HG03520 (cell line): Measurements from ENCODE around the gene GALNT9.

ENCODE experiments used
- ATAC-seq: cut with Tn5 transposase; IDR thresholded peaks from one replicate; pipeline ENCODE4 v1.9.1; 2021; ENCODE audit warnings: mild to moderate bottlenecking, moderate library complexity; ENCODE audit not compliant: unreplicated experiment

Gene GALNT9

DNA sequence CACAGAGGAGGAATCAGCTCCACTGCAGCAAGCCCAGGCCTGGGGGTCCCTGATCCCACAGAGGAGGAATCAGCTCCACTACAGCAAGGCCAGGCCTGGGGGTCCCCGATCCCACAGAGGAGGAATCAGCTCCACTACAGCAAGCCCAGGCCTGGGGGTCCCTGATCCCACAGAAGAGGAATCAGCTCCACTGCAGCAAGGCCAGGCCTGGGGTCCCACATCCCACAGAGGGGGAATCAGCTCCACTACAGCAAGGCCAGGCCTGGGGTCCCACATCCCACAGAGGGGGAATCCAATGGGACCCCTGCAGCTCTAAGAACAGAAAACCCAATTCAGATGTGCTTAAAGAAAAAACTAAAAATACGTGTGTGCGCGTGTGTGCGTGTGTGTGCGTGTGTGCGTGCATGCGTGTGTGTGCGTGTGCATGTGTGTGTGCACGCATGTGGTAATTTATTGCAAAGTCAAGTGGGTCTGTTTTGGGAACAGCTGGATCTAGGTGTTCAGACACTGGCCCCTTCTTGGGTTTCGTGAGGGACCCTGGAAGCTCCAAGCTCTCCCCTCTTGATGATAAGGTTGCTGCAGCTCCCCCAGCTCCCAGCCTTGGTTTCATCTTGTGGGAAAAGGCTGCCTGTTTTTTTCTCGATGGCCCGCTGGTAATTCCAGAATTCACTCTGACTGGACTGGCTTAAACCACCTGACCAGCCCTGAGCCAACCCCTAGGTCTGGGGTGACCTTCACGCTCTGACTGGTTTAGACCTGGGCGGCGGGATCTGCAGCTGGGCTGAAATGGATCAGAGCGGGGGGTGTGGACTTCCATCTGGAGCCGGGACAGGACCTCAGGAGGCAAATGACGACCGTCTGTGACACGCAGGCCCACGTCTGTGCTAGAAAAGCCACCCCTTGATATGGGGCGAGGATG is 47.1 kb downstream of the GALNT9 start:
- ATAC-seq: no peak

DNA sequence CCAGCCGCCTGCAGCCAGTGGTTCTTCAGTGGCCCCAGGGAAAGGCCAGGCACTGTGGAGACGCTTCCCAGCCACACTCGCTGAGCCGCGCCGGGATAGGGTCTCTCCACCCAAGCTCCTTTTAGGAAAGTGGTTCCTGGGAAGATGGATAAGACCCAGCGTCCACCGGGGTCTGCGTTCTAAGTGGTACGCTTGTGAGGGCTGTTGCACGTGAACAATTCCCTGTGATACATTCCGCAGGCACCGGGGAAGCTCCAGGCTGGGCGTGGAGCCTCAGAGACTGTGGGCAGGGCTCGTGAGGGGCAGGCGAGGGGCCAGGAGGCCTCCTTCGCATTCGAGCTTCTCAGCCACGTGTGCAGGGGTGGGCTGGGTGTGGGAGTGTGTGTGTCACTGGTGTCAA is 48.4 kb downstream of the GALNT9 start:
- no peak for ATAC-seq

DNA sequence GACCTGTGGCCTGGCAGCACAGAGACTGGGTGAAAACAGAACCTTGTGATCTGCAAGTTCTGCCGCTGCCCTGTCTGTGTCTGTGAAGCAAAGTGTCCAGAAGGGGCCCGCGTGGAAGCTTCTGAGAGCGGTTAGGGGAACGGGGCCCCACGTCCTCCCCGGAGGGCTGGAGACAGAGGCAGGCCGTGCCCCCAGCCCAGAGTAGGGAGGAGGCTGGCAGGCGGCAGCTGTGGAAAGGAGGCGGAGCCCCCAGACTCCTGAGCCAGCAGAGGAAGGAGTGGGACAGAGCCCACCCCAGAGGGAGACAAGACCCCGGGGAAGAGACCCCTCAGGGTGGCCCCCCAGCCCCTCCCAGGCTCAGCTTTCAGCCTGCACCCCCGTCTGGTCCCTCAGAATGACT is 49.0 kb downstream of the GALNT9 start:
- ATAC-seq: no peak

DNA sequence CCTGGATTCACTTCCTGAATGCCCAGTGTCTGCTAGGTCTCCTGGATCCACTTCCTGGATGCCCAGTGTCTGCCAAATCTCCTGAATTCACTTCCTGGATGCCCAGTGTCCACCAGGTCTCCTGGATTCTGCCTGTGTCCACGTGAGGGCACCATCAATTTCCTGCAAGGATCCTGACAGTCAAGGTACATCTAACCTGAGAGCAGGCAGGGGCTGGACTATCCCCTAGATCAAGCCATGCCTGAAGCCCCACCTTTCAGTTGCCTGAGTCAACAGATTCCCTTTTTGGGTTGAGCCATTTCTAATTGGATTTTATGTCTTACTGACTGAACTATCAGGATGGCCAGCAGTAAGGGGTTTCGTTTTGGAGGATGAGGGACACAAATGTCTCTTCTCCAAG is 49.5 kb downstream of the GALNT9 start:
- ATAC-seq: no peak

DNA sequence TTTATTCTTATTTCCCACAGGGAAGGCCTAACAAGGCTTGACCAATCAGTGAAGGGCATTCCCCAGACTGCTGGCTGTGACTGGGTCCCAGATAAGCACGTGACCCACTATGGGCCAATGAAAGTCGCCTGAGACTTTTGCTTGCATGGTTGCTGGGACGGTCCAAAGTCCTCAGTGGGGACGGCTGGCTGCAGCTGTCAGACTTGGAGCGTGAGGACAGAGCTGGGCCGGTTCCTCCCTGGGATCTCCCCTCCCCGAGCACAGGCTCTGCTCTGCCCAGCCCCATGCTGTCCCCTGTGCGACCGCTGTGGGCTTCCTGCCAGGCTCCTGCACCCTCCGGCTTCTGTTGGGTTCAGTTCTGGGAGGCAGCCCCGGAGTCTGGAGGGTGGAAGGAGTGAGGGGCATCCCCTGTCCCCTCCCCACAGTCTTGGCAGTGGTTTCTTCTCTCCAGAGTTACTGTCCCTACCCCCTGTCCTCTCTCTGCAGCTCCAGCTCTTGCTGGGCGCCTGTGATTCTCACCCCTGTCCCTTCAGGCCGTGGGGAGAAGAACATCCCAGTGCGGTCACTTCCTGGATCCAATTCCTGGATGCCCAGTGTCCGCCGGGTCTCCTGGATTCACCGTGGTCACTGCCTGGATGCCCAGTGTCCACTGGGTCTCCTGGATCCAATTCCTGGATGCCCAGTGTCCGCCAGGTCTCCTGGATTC is 50.1 kb downstream of the GALNT9 start:
- no peak for ATAC-seq

DNA sequence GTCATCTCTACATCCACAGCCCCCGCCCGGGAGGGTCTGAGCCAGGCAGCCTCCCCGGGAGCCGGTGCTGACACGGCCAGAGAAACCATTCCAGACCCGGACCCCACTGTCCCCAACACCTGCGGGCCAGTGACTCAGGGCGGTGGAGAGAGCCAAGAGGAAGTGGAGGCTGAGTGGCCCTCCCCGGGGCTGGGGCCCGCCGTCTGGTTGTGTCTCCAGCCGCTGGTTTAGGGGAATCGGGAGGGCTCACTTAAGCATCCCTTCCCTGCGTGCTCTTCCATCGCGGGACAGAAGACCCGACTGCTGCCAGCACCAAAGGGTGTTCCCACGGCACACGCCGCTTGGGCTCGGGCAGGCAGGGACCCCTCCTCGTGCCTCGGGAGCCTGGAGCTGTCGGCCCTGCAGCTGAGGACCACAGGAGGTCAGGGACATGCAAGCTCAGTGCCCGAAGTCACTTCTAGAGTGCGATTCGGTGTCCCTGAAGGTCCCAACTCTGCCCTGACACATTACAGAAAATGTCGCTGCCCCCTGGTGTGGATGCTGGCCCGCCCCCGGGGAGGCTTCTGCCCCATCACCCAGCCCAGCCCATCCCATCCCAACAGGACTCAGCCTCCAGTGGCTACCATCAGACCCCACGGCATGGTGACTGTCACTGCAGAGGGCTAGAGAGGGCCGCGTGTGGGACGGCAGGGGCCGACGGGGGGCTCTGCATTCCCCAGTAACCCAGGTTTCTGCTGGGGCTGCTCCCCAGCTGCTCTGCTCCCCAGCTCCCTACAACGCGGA is 50.8 kb downstream of the GALNT9 start:
- ATAC-seq: no peak

DNA sequence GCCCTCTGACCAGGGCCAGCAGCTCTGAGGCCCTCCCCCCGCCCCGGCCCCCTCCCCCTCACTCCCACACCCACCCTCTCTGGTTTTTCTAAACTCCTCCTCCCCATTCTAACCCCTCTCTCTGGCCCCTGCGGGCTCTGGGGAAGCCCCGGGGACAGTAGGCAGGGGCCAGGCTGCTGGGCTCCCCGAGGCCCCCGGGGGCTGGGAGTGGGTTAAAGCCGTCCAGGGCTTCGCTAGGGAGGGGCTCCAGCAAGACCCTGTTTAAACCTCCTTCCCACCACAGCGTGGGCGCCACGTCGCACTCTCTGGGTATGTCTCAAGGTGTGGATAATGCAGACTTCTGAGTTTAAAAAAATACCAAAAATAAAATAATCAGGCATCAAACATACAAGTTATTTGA is 51.4 kb downstream of the GALNT9 start:
- ATAC-seq: no peak

DNA sequence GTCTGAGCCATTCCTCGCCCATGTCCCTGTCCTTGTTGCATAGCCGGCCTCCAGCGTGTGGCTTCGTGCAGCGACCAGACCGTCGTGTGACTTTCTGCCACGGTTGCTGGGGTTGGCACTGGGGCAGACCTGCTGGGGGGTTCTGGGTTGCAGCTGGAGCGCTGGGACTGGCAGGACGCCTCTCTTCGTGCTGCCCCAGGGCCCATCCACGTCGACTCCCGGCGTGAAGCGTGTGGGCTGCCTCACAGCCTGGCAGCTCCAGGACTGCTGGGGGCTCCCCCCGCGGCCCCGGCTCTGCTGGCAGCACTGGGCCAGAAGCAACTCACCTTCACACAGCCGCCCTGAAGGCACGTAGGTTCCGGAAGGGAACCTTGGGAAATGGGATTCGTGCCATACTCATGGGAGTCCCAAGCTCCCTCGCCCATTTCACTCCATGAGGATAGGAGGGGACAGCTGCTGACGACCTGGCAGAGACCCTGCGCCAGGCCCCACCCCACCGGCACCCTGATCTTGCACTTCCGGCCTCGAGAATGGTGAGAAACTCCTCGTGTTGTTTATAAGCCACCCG is 51.9 kb downstream of the GALNT9 start:
- no peak for ATAC-seq

DNA sequence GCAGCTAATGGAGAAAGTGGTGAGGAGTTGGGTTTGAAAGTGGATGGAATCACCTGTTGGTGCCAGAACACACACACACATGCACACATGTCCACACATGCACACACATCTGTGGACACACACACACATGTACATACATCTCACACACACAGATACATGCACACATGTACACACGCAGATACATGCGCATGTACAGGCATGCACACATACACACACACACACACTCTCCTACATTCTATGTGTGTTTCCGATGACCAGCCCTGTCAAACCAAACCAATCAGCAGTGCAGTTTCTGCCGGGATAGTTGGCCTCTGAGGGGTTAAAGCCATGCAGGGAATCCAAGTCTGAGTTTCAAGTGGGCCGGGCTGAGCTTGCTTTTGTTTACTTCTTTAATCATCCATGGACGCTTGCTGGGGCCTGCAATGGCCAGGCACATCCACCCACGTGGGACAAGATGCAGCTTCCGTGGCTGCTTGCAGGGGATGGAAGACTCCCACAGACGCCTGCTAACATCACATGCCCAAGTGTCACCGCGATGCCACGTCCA is 52.5 kb downstream of the GALNT9 start:
- ATAC-seq: no peak

DNA sequence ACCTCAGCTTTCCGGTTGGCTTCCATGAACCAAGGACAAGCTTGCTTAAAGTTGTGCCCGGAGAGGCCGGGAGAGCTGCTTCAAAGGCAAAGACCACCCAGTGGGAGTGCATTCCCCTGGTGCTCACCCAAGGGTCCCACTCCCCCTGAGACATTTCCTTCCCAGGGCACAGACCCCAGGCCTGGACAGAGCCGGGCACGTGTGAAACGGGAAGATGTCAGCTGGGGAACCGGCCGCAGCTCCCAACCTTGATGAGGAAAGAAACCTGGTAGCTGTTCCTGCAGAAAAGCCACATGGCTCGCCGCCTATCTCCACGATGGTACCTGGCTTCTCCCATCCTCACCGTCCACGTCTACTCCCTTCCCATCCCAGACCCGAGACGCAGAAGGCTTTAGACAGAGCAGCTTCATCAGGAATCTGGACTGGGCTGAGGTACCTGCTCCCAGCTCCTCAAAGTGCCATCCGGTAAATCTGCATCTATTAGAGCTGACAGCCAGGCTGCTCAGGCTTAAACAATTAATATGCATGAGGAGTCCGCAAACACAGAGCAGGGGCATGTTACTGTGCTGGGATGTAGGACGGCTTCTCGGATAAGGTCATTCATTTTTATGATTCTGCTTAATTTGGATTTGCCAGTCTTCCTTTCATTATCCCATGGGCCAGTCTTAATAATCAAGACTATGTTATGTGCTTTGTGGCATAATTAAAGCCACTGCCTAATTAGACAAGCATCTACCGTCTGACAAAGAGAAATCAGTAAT is 53.1 kb downstream of the GALNT9 start:
- no peak for ATAC-seq

DNA sequence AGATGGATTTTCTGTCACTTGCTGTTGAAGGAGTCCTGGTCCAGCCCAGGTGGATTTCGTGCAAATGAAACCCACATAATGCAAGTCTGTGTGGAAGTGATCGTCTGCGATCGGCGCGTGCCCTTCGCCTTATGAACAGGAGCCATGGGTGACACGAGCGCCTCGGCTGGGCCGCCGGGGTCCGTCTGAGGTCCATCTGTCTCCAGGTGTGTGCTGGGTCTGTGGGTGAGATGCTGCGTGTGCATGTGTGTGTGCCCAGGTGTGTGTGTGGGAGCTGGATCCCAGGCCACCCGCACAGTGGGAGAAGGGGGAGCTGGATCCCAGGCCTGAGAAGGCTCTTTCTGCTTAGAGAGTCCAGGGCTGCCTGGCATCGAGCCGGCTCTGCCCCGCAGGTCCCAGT is 53.8 kb downstream of the GALNT9 start:
- ATAC-seq: no peak

DNA sequence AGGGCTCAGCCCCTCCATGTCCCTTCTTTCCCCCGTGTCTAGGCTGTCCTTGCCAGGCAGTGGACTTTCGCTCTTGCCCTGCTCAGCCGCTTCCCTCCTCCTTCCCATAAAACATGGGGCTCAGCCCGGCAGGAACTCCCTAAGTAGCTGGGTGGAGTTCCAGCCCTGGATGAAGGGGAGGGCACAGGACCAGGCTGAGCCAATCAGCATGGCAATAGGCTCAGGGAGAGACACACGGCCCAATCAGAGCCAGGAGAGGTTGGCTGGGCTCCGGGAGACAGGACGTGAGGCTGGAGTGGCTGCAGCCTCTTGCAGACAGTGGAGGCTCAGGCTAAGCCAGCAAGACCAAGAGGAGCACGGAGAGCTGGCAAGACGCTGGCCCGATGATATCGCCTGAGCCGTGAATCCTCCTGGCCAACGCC is 54.3 kb downstream of the GALNT9 start:
- no peak for ATAC-seq

DNA sequence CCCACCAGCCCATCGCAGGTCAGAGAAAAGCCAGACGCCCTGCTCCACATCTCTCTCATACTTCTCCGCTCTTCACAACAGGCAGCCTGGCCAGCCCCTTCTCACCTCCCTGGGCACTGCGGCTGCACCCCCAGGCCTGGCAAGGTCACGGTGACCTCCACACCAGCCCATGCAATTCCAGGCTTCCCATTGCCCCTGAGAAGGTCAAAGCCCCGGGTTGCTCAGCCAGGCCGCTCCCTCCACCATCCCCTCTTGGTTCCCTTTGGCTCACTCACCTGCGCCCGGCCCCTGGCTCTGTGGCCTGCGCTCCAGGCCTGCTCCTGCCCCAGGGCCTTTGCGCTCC is 55.4 kb downstream of the GALNT9 start:
- ATAC-seq: no peak

DNA sequence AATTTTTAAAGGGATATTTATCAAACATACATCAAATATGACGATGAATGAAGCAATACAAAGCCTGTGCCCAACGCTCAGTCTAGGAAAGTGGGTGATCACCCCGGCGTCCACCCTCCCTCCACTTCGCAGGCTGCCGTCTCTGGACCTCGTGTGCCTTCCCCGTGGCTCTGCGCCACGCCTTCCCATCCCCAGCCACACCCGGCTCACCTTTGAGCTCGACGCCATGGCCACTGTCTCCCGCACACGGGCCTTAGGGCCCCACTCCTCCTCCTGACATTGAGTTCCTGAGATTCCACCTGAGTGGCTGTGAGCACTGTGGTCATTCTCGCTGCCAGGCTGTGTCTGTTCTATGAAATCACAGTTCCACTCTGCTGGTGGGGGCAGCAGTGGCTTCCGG is 56.7 kb downstream of the GALNT9 start:
- ATAC-seq: no peak

DNA sequence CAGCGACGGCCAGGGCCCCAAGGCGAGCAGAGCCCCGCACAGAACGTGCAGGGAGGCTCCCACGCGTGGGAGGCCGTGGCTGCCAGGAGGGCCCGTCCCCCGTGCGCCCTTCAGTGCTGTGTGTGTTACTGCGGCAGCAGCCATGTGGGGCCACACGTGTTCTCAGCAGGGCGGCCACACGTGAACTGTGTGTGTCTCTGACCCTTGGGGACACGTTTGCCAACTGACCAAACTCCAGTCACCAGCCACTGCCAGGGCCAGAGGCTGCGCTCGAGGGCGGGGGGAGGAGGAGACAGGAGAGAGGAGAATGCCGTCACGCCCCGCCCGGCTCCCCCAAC is 57.7 kb downstream of the GALNT9 start:
- no peak for ATAC-seq

DNA sequence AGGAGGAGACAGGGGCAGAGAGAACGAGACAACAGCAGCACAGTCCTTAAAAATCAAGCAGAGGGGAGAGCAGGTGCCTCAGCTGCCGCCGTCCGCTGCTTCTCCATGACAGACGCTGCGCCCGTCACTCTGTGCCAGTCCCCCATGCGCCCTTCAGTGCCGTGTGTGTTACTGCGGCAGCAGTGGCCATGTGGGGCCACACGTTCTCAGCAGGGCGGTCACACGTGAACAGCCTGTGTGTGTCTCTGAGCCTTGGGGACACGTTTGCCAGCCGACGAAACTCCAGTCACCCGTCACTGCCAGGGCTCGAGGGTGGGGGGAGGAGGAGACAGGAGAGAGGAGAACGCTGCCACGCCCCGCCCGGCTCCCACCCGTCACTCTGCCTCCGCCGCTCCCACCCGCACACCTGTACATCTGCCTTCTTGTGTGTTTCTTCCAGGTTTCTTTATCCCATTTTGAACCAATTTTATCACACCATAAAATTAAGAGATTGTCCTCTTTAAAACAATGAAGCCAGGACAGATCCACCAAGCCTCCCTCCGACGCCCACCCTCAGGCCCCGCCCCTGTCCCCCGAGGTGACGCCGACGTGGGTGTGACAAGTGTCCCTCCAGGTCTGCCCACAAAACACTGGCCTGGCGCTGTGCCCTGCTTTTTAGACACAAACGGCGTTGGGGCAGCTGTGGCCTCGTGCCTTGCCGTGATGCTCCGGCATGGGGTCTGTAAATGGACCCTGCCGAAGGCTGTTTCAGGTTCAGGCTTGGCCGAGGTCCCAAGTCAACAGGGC is 58.2 kb downstream of the GALNT9 start:
- no peak for ATAC-seq

DNA sequence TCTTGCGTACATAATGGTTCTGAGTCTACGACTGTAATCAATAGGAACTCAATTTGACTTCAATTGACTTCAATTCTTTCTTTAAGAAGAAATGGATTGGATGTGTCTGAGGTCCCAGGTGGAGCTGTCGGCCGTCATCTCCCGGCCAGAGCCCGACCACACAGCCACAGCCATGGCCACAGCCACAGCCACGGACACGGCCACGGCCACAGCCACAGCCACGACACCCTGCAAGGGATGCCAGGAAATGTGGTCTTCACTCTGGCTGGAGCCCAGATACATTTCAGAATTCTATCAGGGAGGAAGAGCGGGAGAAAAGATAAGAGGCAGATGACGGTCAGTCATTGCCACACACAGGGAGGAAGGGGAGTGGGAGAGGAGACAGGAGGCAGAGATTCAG is 58.9 kb downstream of the GALNT9 start:
- no peak for ATAC-seq

DNA sequence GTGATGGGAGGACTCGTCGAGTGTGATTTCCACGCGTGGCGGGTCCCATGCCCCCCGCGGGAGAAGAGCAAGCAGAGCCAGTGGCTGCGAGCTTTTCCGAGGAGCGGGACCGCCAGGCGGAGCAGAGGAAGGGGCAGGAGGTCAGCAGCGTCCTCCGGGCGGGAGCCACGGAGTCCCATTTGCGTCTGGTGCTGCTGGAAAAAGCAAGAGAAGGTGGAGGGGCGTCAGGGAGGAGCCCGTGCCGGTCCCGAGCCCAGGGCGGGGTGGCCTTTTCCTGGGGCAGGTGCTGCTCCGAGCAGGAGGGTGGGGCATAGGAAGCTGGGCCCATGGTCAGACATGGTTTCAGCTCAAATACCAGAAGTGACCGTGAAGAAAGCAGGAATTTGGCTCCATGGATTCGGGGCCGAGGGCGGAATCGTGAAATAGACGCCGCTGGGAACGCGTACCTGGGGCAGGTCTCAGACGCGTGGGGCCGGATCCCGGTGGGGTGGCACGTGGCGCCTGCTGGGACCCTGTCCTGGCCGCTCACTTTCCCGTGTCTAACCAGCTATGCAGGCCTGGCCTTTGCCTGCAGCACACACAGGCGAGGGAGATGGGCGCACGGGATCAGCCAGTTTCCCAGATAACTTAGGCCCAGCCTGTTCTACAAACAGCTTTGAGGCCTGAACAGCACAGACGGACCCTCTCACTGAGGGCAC is 60.0 kb downstream of the GALNT9 start:
- ATAC-seq: no peak

DNA sequence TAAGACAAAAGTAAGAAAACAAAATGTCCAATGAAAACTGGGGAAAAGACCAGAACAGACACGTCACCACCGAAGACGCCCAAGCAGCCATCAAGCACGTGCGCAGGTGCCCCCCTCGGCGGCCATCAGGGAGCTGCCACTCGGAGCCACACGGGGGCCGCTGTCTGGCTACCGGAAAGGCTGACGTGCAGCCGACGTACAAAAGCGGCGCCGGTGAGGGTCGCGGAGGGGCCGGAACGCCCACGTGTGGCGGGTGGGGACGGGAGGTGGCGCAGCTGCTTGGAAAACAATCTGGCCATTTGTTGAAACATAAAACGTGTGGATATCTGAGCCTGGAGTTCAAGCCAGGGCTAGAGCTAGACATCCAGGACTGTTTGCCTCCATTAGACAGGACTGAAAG is 60.7 kb downstream of the GALNT9 start:
- no peak for ATAC-seq
